ACHN (cell line): ENCODE data around the gene ARID3B.

Source experiments
- DNase-seq: peaks from one replicate; pipeline ENCODE4 v3.0.0-alpha.2; 2015
- in situ Hi-C: cut with HindIII; loops from 2 replicates; pipeline ENCODE4 v1.10.0; 2017; ENCODE audit warnings: low sequenced_read_pairs, low pct_ligation_motif_present, low pct_unique_long_range_greater_than_20kb

Gene ARID3B

DNA sequence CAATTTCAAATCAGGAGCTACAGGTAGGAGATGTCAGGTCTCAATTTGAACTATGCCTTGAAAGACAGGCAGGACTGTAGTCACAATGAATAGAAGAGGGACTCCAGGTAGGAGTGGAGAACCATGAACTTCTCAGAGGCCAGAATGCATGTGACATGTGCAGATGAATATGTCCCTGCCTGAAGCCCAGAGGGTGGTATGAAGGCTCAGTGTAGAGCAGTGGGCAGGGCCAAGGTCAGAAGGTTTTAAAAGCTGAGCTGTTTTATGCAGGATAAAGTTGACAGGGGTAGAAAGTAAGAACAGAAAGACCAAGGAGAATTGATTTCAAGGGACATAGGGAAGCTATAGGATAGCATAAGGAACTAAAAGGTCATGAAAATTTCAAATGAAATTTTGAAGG lies 105.5 kb downstream of the ARID3B start:
- in situ Hi-C loops = loop anchor here (25.0 kb wide), 1 partner anchor 116 kb away; no protein-coding TSS in a partner anchor
- DNase-seq = no peak
